Activated CD4-positive, alpha-beta T cell treated with anti-CD3 and anti-CD28 coated beads, Interleukin-2, Interleukin-6, amounts not matched to agents 100 ng/mL and 50 ng/mL, durations not matched to agents 16 hours and 8 hours (primary cell): Measurements from ENCODE around the gene CDCA3.

Source experiments
- DNase-seq: peaks from one replicate; pipeline ENCODE4 v3.0.0-alpha.2; 2020

The CDCA3 gene

DNA sequence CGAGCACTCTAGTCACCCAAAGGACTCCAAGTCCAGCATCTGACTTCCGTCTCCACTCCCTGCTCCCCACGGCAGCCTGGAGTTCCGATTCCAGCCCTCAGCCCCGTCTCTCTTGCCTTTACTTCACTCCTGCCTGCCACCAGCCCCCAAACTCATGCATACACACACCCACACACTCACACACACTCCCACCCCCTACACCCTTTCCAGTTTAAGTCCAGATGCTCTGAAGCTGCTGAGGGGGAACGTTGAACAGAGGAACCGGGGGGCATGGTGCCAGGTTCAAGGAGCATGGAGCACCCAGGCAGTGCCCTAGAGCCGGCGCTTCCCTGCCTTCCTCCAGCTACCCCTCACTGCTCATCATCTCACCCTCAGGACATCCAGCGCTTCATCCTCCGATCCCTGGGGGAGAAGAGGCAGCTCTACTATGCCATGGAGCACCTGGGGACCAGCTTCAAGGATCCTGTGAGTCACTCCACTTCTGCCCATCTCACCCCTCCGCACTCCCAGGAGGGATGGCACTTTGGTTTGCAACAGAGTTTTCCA, 19.6 kb downstream of the CDCA3 start:
- no peak for DNase-seq

DNA sequence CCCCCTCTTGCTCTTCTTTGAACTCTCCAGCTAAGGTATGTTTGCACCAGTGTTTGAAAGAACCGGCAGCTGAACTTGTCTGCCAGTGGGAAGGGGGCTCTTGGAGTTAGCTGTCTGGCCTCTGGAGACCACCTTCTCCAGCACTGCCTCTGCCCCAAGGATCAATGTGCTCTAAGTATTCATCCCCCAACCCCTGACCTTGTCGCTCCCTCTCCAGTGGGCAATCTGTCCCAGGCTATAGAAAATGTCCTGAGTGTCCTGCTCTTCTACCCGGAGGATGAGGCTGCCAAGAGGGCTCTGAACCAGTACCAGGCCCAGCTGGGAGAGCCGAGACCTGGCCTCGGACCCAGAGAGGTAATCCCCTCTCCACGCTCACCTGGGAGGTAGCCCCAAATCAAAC, 20.1 kb downstream of the CDCA3 start:
- DNase-seq = no peak

GRCh38 chr12:6830286-6830890, 20.7 kb downstream of the CDCA3 start:
- DNase-seq = no peak

- no peak for DNase-seq
These were observed 21.4 kb downstream of the CDCA3 start for GRCh38 chr12:6829536-6830220.

- no peak for DNase-seq
These were observed 22.1 kb downstream of the CDCA3 start for GRCh38 chr12:6828781-6829535.

GRCh38 chr12:6827982-6828780, 22.9 kb downstream of the CDCA3 start, which contains the start of gene P3H3:
Gene P3H3, plus strand, starts transcription at chr12:6828407. Its CDS starts 34 bp downstream, at chr12:6828441.
- DNase-seq = no peak

DNA sequence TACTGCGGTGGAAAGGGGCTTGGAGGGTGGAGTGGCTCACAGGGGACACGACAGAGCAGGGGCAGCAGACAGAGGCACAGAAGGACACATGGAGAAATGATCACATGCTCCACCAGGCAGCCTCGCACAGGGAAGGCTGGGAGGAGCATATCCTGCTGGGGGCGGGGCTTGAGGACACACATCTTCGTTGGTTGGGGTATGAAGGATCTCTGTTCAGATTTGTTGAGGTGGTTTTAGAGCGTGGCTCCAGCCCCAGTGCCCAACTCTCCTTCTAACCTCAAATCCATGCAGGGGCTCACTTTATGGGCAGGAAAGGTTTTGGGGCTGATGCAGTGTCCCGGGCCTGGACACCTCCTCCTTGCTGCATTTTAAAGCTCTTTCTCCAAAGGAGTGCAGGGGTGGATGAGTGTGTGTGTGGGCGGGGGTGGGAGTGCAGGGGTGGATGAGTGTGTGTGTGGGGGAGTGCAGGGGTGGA, 23.6 kb downstream of the CDCA3 start:
- DNase-seq = peak; percentile 50

- no peak for DNase-seq
These were observed 24.2 kb downstream of the CDCA3 start for GRCh38 chr12:6826734-6827436.

- DNase-seq = no peak
These were observed 24.9 kb downstream of the CDCA3 start for GRCh38 chr12:6826125-6826733.

GRCh38 chr12:6825398-6826124, 25.5 kb downstream of the CDCA3 start:
- DNase-seq = peak; percentile 86

GRCh38 chr12:6824901-6825381, 26.1 kb downstream of the CDCA3 start:
- no peak for DNase-seq

DNA sequence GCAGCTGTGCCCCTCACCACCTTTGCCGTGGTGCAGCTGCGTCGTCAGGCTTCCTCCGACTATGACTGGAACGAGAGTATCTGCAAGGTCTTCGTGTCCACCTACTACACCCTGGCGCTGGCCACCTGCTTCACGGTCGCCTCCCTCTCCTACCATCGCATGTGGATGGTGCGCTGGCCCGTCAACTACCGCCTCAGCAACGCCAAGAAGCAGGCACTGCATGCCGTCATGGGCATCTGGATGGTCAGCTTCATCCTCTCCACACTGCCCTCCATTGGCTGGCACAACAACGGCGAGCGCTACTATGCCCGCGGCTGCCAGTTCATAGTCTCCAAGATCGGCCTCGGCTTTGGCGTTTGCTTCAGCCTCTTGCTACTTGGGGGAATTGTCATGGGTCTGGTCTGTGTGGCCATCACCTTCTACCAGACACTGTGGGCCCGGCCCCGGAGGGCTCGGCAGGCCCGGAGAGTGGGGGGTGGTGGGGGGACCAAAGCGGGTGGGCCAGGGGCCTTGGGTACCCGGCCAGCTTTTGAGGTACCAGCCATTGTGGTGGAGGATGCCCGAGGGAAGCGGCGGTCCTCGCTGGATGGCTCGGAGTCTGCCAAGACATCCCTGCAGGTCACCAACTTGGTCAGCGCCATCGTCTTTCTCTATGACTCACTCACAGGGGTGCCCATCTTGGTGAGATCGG, 26.9 kb downstream of the CDCA3 start:
- DNase-seq = no peak

DNA sequence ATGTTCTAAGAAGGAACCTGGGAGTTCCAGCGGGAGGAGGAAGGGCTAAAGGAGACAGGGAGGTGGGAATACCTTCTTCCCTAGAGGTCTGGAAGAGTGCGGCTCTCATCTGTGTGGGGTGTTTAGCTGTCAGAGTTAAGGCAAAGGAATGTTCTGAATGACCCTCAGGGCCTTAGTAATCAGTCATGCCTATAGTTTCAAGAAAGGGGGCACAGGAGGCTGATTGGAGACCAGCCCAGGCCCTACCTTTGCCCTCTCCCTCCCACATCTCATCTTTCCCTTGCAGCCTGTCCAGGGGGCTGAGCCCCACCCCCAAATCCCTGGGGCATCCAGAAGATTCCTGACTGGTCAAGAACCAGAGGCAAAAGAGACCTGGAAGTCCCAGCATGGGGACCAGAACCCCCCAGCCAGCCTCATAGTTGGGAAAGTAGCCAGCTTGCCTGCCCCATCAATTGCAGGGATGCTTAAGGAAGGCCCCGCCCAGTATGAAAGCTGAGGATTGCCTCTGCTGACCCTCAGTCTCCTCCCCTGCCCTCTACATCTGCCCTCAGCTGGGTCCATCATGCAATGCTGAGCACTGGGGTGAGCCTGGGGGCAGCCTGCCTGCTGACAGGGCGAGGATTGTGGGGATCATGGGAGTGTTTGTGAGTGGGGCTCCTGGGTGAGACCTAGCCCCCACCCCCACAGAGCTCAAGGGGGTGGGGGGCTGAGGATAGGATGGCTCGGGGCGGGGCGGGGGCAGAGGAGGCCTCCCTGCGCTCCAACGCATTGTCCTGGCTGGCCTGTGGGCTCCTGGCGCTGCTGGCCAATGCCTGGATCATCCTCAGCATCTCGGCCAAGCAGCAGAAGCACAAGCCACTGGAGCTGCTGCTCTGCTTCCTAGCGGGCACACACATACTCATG, 27.7 kb downstream of the CDCA3 start:
- DNase-seq = no peak

GRCh38 chr12:6822426-6823135, 28.5 kb downstream of the CDCA3 start:
- DNase-seq = no peak

DNA sequence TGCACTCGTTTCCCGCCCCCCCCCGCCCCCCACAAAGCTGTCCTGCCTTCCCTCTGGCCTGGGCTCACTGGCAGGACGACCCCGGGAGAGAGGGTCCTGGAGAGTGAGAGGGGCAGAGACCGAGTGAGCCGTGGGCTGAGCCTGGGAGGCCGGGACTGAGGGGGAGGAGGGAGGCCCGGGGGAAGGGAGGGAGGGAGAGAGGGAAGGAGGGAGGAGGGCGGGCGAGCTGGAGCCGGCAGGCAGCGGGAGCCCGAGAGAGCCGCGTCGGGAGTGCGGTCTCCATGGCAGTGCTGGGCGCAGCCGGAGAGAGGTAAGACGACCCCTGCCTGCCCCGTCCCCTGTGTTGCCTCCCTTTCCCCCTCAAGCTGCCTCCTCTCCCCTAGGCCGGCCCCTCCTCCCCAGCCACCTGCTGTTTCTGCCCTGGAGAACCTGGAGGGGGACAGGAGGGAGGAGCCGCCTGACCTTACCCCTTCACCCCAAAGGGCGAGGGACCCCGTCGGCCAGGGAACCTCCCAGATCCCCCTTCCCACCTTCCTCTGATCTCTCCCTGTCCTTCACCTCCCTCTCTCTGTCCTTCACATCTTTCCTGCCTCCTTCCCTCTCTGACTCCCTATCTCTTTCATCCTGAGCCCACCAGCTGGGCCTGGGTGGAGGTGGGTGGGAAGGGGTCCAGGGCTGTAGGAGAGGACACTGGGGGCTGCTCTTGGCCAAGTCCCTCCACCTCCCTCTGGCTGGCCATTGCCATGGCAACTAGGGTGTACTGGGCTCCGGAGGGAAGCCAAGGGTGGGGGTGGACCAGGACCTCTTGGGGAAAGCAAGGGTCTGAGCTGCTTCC, 29.3 kb downstream of the CDCA3 start, which contains the start of gene GPR162:
Gene GPR162 (plus strand): TSS at position 231 of the 835 bp plus-strand sequence. CDS start 2,078 bp downstream, outside the sequence.
- DNase-seq = no peak

GRCh38 chr12:6820166-6820565, 30.9 kb downstream of the CDCA3 start:
- no peak for DNase-seq
